WTC11 (cell line): ENCODE measurements around the gene MRPL20.

Source experiments
- SP1 ChIP-seq: sonication (generic); formaldehyde crosslinking; conservative IDR thresholded peaks from 2 replicates; pipeline ENCODE4 v1.8.1; 2022; ENCODE audit warnings: missing genetic modification reagents
- USF1 ChIP-seq: sonication (generic); formaldehyde crosslinking; IDR thresholded peaks from 2 replicates; pipeline ENCODE4 v1.8.0; 2022; ENCODE audit warnings: mild to moderate bottlenecking, missing genetic modification reagents

- no peak for TF ChIP-seq USF1
- no peak for TF ChIP-seq SP1
These were observed 27.7 kb upstream of the MRPL20 start for GRCh38 chr1:1434824-1435105.
